ENCODE data around the gene PRDM15. TPM values are rescaled to one million over a fixed set of nuclear protein-coding genes. Genes with fewer than 3 reads are reported as not detected.
A peak's percentile ranks its signal among the peaks of the same experiment; 100 is the strongest.

The PRDM15 gene
- total RNA-seq, 5 donors from 2014 or later (not counting 1 experiment from before 2014, with no cell fraction given), result 17.8 to 22.0 (median 20.7) TPM

DNA sequence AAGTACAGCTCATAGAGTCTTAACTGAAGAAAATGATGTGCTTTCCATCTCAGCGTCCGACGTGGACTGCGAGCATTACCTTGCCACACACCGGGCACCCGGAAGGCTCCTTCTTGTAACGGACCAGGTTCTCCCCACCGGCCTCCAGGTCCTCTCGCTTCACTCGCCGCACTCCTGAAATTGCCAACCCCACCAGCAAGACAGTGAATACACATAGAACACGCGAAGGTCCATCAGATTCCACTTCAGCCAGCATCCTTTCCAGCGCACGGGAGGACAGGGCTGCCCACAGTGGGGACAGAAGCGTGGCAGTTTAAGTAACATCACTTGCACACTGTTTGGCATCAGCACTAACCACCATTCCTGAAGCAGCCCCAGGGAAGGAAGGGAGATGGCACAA, 53.3 kb downstream of the PRDM15 start:
- Mint-ChIP-seq H3K27ac (no peak overlapping the region), H3K36me3 (peaks cover 34% of the 10 kb centered on the region), H3K9me3 (no peaks in the 10 kb centered on the region), H3K4me1 (no peaks in the 10 kb centered on the region), H3K27me3 (no peaks in the 10 kb centered on the region), H3K4me3 (no peak overlapping the region)
- CTCF ChIA-PET, result no interaction called here
- H3K36me3 ChIP-seq (ENCODE audit: control insufficient read depth in 2 of 2, extremely low read depth in 1 of 2, insufficient read depth in 1 of 2, low read length in 1 of 2), result peaks cover 6 to 28% of the 10 kb centered on the region in 2 donors
- over 99% methylated on average over 11 of the region's 16 CpGs for WGBS (ENCODE audit: insufficient coverage)
- no peaks in the 10 kb centered on the region for H3K27me3 ChIP-seq (replicated peaks in 1 of 2; ENCODE audit: control insufficient read depth in 2 of 2, extremely low read depth in 1 of 2, insufficient read depth in 2 of 2, low read length in 1 of 2)
- POLR2A ChIA-PET, result interaction anchor here in 1 of 2 donors (0.6 kb wide), 1 partner anchor 40 kb away, joined by 3 read pairs; no protein-coding TSS in a partner anchor
- H3K27ac ChIP-seq (ENCODE audit: low read length), result no peak overlapping the region
- DNase-seq (no peak), ATAC-seq (replicated peaks in 1 of 4) (no peak)
- no peaks in the 10 kb centered on the region for H3K9me3 ChIP-seq
- H3K4me3 ChIP-seq (ENCODE audit: control insufficient read depth in 1 of 2, extremely low read depth in 1 of 2, low read length in 1 of 2), result no peak overlapping the region
- H3K4me1 ChIP-seq (ENCODE audit: control insufficient read depth in 1 of 2, extremely low read depth in 1 of 2, insufficient read depth in 2 of 2, low read length in 2 of 2), result no peaks in the 10 kb centered on the region

DNA sequence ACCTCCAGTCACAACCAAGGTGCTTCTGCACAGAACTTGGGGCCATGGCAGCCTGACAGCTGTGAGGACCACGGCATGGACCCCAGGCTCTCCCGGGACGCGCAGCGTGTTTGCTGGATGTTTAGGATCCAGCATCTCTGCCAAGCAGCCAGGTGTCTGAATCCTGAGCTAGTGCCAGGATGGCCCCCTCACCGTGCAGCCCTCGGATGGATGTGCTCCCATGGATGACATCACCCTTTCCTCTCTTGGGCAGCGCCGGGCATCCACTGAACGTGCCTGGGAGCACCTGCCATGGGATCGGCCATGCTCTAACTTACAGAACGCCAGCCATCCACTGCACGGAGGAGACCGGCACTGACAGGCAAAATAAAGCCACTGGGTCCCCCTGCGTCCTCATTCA, 53.9 kb downstream of the PRDM15 start:
- 94% methylated on average over 15 of the region's 15 CpGs for WGBS (ENCODE audit: insufficient coverage)
- Histone ChIP-seq H3K36me3 (ENCODE audit: control insufficient read depth in 2 of 2, extremely low read depth in 1 of 2, insufficient read depth in 1 of 2, low read length in 1 of 2) (peaks cover 6 to 31% of the 10 kb centered on the region in 2 donors), H3K4me1 (ENCODE audit: control insufficient read depth in 1 of 2, extremely low read depth in 1 of 2, insufficient read depth in 2 of 2, low read length in 2 of 2) (no peaks in the 10 kb centered on the region), H3K9me3 (no peaks in the 10 kb centered on the region), H3K27ac (ENCODE audit: low read length) (no peak overlapping the region), H3K27me3 (replicated peaks in 1 of 2; ENCODE audit: control insufficient read depth in 2 of 2, extremely low read depth in 1 of 2, insufficient read depth in 2 of 2, low read length in 1 of 2) (no peaks in the 10 kb centered on the region), H3K4me3 (ENCODE audit: control insufficient read depth in 1 of 2, extremely low read depth in 1 of 2, low read length in 1 of 2) (no peak overlapping the region)
- no peak for DNase-seq
- Mint-ChIP-seq H3K4me3 (no peak overlapping the region), H3K36me3 (peaks cover 34% of the 10 kb centered on the region), H3K9me3 (no peaks in the 10 kb centered on the region), H3K27ac (no peak overlapping the region), H3K27me3 (no peaks in the 10 kb centered on the region), H3K4me1 (no peaks in the 10 kb centered on the region)
- ChIA-PET CTCF (no interaction called here), POLR2A (interaction anchor here in 1 of 2 donors (0.6 kb wide), 1 partner anchor 40 kb away, joined by 3 read pairs; no protein-coding TSS in a partner anchor)
- no peak for ATAC-seq (replicated peaks in 1 of 4)

DNA sequence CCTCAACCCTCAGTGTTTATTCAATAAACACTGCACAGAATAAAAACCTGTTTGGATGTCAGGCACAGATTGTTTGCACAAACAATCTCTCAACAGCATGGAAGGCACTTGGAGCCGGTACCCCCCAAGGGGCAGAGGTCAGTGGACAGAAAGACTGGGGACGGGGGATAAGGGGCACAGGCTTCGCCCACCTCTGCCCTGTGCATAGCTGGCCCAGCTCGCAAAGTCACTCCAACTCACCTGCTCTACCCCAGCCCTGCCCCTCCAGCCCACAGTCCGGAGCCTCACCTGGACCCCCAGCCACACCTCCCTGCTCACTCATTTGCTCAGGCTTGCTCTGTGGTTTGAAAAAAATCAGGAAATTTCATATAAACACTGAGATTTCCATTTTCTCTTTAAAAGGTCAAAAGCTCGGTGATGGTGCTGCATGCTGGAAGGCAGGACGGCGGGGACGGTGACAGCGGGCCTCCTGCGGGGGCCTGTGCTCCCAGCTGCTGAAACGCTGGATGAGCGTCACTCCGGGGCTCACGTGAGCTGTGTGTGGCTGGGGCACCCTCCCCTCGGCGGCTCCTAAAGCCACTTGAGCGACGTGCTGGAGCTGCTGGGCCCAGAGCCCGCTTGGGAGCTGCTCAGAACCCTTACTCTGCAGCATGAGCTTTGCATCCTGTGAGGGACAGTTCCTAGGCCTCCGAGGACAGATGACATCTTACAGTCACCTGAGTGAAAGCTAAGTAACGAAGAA, 54.5 kb downstream of the PRDM15 start:
- Mint-ChIP-seq H3K27me3 (no peaks in the 10 kb centered on the region), H3K4me1 (no peaks in the 10 kb centered on the region), H3K27ac (no peak overlapping the region), H3K9me3 (no peaks in the 10 kb centered on the region), H3K36me3 (peaks cover 34% of the 10 kb centered on the region), H3K4me3 (no peak overlapping the region)
- no peaks in the 10 kb centered on the region for H3K4me1 ChIP-seq (ENCODE audit: control insufficient read depth in 1 of 2, extremely low read depth in 1 of 2, insufficient read depth in 2 of 2, low read length in 2 of 2)
- ChIA-PET POLR2A (no interaction called here), CTCF (no interaction called here)
- peaks cover 6 to 32% of the 10 kb centered on the region in 2 donors for H3K36me3 ChIP-seq (ENCODE audit: control insufficient read depth in 2 of 2, extremely low read depth in 1 of 2, insufficient read depth in 1 of 2, low read length in 1 of 2)
- no peak overlapping the region for H3K4me3 ChIP-seq (ENCODE audit: control insufficient read depth in 1 of 2, extremely low read depth in 1 of 2, low read length in 1 of 2)
- H3K27me3 ChIP-seq (replicated peaks in 1 of 2; ENCODE audit: control insufficient read depth in 2 of 2, extremely low read depth in 1 of 2, insufficient read depth in 2 of 2, low read length in 1 of 2), result no peaks in the 10 kb centered on the region
- no peak overlapping the region for H3K27ac ChIP-seq (ENCODE audit: low read length)
- ATAC-seq (replicated peaks in 1 of 4) (no peak), DNase-seq (no peak)
- no peaks in the 10 kb centered on the region for H3K9me3 ChIP-seq
- WGBS (ENCODE audit: insufficient coverage), result 89% methylated on average over 22 of the region's 22 CpGs

DNA sequence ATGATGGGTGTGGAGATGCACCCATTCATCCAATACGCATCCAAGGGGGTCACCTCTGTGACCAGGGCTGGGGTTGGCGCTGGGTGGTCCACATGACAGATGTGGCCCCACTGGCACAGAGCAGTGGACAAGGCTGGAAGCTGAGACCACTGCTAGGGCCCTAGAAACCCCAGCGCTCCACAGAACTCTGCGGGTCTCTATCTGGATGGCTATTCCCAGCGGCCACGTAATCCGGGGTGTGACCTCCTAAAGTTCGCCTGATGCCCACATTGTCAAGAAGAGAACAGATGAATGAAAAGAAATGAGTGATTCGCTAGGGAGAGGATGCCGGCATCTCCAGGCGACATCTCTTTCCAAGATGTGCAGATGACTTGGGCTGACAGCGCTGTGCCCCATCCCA, 55.2 kb downstream of the PRDM15 start:
- Mint-ChIP-seq H3K27me3 (no peaks in the 10 kb centered on the region), H3K9me3 (no peaks in the 10 kb centered on the region), H3K36me3 (peaks cover 34% of the 10 kb centered on the region), H3K27ac (no peak overlapping the region), H3K4me1 (no peaks in the 10 kb centered on the region), H3K4me3 (no peak overlapping the region)
- no peaks in the 10 kb centered on the region for H3K27me3 ChIP-seq (replicated peaks in 1 of 2; ENCODE audit: control insufficient read depth in 2 of 2, extremely low read depth in 1 of 2, insufficient read depth in 2 of 2, low read length in 1 of 2)
- H3K27ac ChIP-seq (ENCODE audit: low read length), result no peak overlapping the region
- WGBS (ENCODE audit: insufficient coverage), result 100% methylated on average over 7 of the region's 12 CpGs
- H3K9me3 ChIP-seq, result no peaks in the 10 kb centered on the region
- H3K4me1 ChIP-seq (ENCODE audit: control insufficient read depth in 1 of 2, extremely low read depth in 1 of 2, insufficient read depth in 2 of 2, low read length in 2 of 2), result no peaks in the 10 kb centered on the region
- ChIA-PET POLR2A (no interaction called here), CTCF (no interaction called here)
- H3K4me3 ChIP-seq (ENCODE audit: control insufficient read depth in 1 of 2, extremely low read depth in 1 of 2, low read length in 1 of 2), result no peak overlapping the region
- DNase-seq (no peak), ATAC-seq (replicated peaks in 1 of 4) (no peak)
- peaks cover 6 to 32% of the 10 kb centered on the region in 2 donors for H3K36me3 ChIP-seq (ENCODE audit: control insufficient read depth in 2 of 2, extremely low read depth in 1 of 2, insufficient read depth in 1 of 2, low read length in 1 of 2)

DNA sequence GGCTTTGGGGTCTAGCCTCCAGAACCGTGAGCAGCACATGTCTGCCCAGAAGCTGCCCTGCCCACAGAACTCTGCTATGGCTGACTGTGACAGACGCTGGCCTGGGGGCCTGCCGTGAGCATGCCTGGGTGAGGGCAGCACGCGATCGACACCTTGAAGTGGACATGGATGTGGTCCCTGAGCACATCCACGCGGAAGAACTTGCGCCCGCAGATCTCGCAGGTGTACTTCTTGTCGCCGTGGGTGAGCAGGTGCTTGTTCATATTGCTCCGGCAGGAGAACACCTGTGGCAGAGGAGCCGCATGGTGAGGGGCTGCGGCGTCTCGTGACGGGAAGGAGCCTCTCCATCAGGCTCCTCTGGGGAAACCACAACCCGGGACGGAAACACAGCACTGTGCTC, 56.0 kb downstream of the PRDM15 start:
- no peaks in the 10 kb centered on the region for H3K4me1 ChIP-seq (ENCODE audit: control insufficient read depth in 1 of 2, extremely low read depth in 1 of 2, insufficient read depth in 2 of 2, low read length in 2 of 2)
- DNase-seq (peak in 7 of 35 experiments; percentile 4 to 25 (median 19)), ATAC-seq (replicated peaks in 1 of 4) (no peak)
- H3K4me1 Mint-ChIP-seq, result no peaks in the 10 kb centered on the region
- no peak overlapping the region for H3K27ac Mint-ChIP-seq
- H3K36me3 Mint-ChIP-seq, result peaks cover 34% of the 10 kb centered on the region
- H3K9me3 Mint-ChIP-seq, result no peaks in the 10 kb centered on the region
- H3K9me3 ChIP-seq, result no peaks in the 10 kb centered on the region
- WGBS (ENCODE audit: insufficient coverage), result 66% methylated on average over 21 of the region's 21 CpGs
- H3K27ac ChIP-seq (ENCODE audit: low read length), result no peak overlapping the region
- no peak overlapping the region for H3K4me3 ChIP-seq (ENCODE audit: control insufficient read depth in 1 of 2, extremely low read depth in 1 of 2, low read length in 1 of 2)
- CTCF ChIA-PET, result no interaction called here
- POLR2A ChIA-PET, result interaction anchor here in 1 of 2 donors (0.6 kb wide), 1 partner anchor 49 kb away, joined by 3 read pairs; no protein-coding TSS in a partner anchor
- H3K27me3 ChIP-seq (replicated peaks in 1 of 2; ENCODE audit: control insufficient read depth in 2 of 2, extremely low read depth in 1 of 2, insufficient read depth in 2 of 2, low read length in 1 of 2), result no peaks in the 10 kb centered on the region
- H3K4me3 Mint-ChIP-seq, result no peak overlapping the region
- H3K36me3 ChIP-seq (ENCODE audit: control insufficient read depth in 2 of 2, extremely low read depth in 1 of 2, insufficient read depth in 1 of 2, low read length in 1 of 2), result peaks cover 4 to 32% of the 10 kb centered on the region in 2 donors
- no peaks in the 10 kb centered on the region for H3K27me3 Mint-ChIP-seq

DNA sequence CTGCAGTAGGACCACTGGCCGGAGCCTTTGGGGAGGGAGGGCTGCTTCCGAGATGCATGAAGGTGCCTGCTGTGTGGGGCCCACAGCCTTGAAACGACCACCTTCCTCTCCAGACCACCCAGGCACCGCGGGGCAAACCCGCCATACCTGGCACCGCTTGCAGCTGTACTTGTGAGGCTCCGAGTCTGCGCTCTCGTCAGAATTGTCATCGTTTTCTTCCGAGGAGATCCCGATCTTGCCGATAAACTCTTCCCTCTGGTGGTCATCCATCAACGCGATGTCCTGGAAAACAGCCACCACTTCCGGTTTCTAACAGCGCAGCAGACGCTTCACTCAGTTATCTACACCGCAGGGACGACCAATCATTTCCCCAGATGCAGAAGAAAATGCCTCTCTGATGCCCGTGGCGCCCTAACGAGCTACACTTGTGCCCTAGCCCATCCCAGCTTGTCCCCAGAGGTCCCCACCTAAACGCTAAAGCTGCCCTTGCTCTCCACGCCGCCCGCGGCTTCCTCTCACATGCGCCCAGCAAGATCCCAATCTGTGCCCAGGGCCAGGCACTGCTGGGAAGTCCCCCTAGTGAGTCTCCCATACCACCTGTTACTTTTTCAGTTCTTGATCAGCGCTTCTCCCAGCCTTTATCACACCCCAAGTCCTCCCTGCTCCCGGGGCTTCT, 57.2 kb downstream of the PRDM15 start:
- ATAC-seq (replicated peaks in 1 of 4), result no peak
- ChIA-PET POLR2A (no interaction called here), CTCF (no interaction called here)
- Histone ChIP-seq H3K4me3 (ENCODE audit: control insufficient read depth in 1 of 2, extremely low read depth in 1 of 2, low read length in 1 of 2) (no peak overlapping the region), H3K27ac (ENCODE audit: low read length) (no peak overlapping the region), H3K9me3 (no peaks in the 10 kb centered on the region), H3K27me3 (replicated peaks in 1 of 2; ENCODE audit: control insufficient read depth in 2 of 2, extremely low read depth in 1 of 2, insufficient read depth in 2 of 2, low read length in 1 of 2) (no peaks in the 10 kb centered on the region), H3K4me1 (ENCODE audit: control insufficient read depth in 1 of 2, extremely low read depth in 1 of 2, insufficient read depth in 2 of 2, low read length in 2 of 2) (no peaks in the 10 kb centered on the region), H3K36me3 (ENCODE audit: control insufficient read depth in 2 of 2, extremely low read depth in 1 of 2, insufficient read depth in 1 of 2, low read length in 1 of 2) (peaks cover 3 to 26% of the 10 kb centered on the region in 2 donors)
- Mint-ChIP-seq H3K4me1 (peaks cover 3 to 6% (median 4%) of the 10 kb centered on the region in 3 donors), H3K36me3 (peaks cover 34% of the 10 kb centered on the region), H3K4me3 (no peak overlapping the region), H3K27me3 (no peaks in the 10 kb centered on the region), H3K9me3 (no peaks in the 10 kb centered on the region), H3K27ac (no peak overlapping the region)
- WGBS (ENCODE audit: insufficient coverage), result 93% methylated on average over 29 of the region's 32 CpGs
- DNase-seq, result no peak
